Osteoblast (primary cell): ENCODE data around the gene TF. TPM values are rescaled to one million over a fixed set of nuclear protein-coding genes. Genes with fewer than 3 reads are reported as not detected.

ENCODE experiments used
- DNase-seq: peaks from one replicate; pipeline ENCODE4 v3.0.0; 2011; ENCODE audit warnings: low spot score, mixed read lengths; ENCODE audit not compliant: insufficient read length; ENCODE audit errors: missing footprints
- H2AFZ ChIP-seq: 2 replicates; pipeline ENCODE4 v1.6.0; 2011; ENCODE audit warnings: mild to moderate bottlenecking, low read length
- H3K27ac ChIP-seq: 2 replicates; pipeline ENCODE4 v1.5.1; 2011; ENCODE audit warnings: mild to moderate bottlenecking, low read depth, low read length, moderate library complexity
- H3K27me3 ChIP-seq: 2 replicates; pipeline ENCODE4 v1.6.0; 2012; ENCODE audit warnings: mild to moderate bottlenecking, control low read depth, inconsistent platforms, low read length, moderate library complexity; ENCODE audit not compliant: insufficient read depth
- H3K36me3 ChIP-seq: 2 replicates; pipeline ENCODE4 v1.5.1; 2011; ENCODE audit warnings: mild to moderate bottlenecking, low read length, control low read depth, moderate library complexity; ENCODE audit not compliant: insufficient read depth
- H3K4me1 ChIP-seq: 2 replicates; pipeline ENCODE4 v1.5.1; 2011; ENCODE audit warnings: mild to moderate bottlenecking, low read length, control low read depth, moderate library complexity; ENCODE audit not compliant: insufficient read depth
- H3K4me2 ChIP-seq: 2 replicates; pipeline ENCODE4 v1.6.0; 2011; ENCODE audit warnings: mild to moderate bottlenecking, low read length; ENCODE audit not compliant: insufficient read depth
- H3K4me3 ChIP-seq: fragments of 200-600 bp; sonication (generic); 3 replicates; pipeline ENCODE4 v1.5.1; 2012; ENCODE audit warnings: mild to moderate bottlenecking, low read length, inconsistent platforms; ENCODE audit not compliant: insufficient read depth
- H3K79me2 ChIP-seq: 2 replicates; pipeline ENCODE4 v1.6.0; 2012; ENCODE audit warnings: mild to moderate bottlenecking, low read length, control low read depth, inconsistent platforms; ENCODE audit not compliant: insufficient read depth
- H3K9me3 ChIP-seq: 2 replicates; pipeline ENCODE4 v1.5.1; 2011; ENCODE audit warnings: low read depth, low read length, control low read depth
- H4K20me1 ChIP-seq: 2 replicates; pipeline ENCODE4 v1.6.0; 2012; ENCODE audit warnings: mild to moderate bottlenecking, low read length, control low read depth; ENCODE audit not compliant: insufficient read depth
- total RNA-seq: library from RNA; depleted of rRNA; stranded (reverse); fragments of >200 nt; gene quantifications from 2 replicates; pipeline ENCODE4 v1.2.3, GENCODE V29; 2012
- TF ChIP-seq, protein P1 (sequence below): IDR thresholded peaks from 2 replicates; pipeline ENCODE4 v1.5.1; 2011; ENCODE audit warnings: mild to moderate bottlenecking, low read depth, low read length, moderate library complexity; ENCODE audit errors: extremely low read depth

The TF gene
- total RNA-seq, 1 donor = 0.36 TPM

DNA sequence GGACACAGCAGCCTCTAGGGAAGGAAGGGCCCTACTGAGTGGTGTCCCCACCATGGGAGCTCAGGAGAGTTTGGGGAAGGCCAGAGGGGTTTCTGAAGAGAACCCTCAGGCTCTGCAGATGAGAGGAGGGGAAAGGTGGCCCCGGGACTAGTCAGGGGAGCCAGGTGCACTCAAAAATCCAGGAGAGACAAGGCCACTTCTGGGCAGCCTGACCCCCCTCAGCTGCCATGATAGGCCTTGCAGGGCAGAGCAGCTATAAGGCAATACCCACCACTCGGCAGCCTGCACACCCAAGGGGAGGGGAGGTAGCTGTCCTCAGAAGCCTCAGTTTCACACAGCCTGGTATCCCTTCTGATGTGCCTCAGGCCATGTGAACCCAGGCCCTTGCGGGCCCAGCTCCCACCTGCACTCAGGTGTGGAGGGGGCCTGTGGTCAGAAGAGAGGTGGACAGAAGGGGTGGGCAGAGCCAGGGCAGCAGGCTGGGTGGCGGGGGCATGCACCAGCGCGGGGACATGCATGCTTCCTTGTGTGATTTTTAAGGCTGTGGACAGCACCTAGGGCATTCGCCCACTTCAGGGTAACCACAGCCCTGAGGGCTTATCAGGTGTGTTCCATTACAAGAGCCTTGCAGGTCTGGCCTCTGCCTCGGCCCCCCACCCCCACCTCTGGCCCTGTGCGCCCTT, 94.0 kb downstream of the TF start:
- H4K20me1 ChIP-seq = no peaks in the 10 kb centered on the region

DNA sequence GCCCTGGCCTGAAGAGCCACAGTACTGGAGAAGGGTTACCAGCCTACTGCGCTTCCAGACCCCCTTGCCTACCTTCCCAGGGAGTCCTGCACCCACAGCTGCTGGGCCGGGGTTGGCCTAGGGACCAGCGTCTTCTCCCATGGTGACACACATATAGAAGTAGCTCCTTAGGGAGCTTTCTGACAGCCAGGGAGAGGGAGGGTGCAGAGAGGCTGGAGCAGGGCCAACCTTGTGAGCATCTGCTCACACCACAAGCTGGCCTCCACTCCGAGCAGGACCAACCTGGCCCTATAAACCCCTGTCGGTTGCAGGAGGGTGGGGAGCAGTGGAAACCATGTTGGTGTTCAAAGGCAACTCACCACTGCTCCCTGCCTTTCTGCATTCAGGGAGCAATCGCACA, 94.6 kb downstream of the TF start:
- Histone ChIP-seq H3K27me3 (no peaks in the 10 kb centered on the region), H3K4me3 (no peak overlapping the region), H3K4me2 (no peak overlapping the region), H4K20me1 (no peaks in the 10 kb centered on the region), H3K27ac (no peak overlapping the region), H2AFZ (no peak overlapping the region), H3K36me3 (no peaks in the 10 kb centered on the region), H3K4me1 (peaks cover 4% of the 10 kb centered on the region), H3K79me2 (no peaks in the 10 kb centered on the region), H3K9me3 (no peaks in the 10 kb centered on the region)
- DNase-seq = peak; percentile 25
- TF ChIP-seq, protein P1, sequence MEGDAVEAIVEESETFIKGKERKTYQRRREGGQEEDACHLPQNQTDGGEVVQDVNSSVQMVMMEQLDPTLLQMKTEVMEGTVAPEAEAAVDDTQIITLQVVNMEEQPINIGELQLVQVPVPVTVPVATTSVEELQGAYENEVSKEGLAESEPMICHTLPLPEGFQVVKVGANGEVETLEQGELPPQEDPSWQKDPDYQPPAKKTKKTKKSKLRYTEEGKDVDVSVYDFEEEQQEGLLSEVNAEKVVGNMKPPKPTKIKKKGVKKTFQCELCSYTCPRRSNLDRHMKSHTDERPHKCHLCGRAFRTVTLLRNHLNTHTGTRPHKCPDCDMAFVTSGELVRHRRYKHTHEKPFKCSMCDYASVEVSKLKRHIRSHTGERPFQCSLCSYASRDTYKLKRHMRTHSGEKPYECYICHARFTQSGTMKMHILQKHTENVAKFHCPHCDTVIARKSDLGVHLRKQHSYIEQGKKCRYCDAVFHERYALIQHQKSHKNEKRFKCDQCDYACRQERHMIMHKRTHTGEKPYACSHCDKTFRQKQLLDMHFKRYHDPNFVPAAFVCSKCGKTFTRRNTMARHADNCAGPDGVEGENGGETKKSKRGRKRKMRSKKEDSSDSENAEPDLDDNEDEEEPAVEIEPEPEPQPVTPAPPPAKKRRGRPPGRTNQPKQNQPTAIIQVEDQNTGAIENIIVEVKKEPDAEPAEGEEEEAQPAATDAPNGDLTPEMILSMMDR = no peak

More for the DNA sequence above, 94.0 kb downstream of the TF start:
- Histone ChIP-seq H3K9me3 (no peaks in the 10 kb centered on the region), H3K36me3 (no peaks in the 10 kb centered on the region), H3K79me2 (no peaks in the 10 kb centered on the region), H3K4me3 (no peak overlapping the region), H3K27ac (no peak overlapping the region), H3K4me1 (peaks cover 4% of the 10 kb centered on the region), H3K4me2 (no peak overlapping the region), H2AFZ (no peak overlapping the region), H3K27me3 (no peaks in the 10 kb centered on the region)
- TF ChIP-seq, protein P1 = no peak
- peak; percentile 29 for DNase-seq

DNA sequence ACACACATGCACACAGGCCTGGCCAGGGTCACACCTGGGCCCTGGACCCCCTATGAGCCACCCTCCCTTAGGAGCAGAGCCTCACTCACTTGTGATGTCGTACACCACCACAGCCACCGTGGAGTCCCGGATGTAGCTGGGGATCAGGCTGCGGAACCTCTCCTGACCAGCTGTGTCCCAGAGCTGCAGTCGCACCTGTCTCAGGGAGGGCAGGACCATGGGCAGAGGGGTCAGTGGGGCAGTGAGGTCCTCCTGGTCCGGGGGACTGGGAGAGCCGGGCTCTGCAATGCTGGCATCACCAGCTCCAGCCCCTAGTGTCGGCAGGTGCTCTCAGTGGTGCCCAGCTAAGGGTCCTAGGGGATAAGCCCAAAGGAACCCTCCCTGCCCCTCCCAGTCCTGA, 95.0 kb downstream of the TF start:
- Histone ChIP-seq H3K36me3 (no peaks in the 10 kb centered on the region), H4K20me1 (no peaks in the 10 kb centered on the region), H3K4me1 (peaks cover 4% of the 10 kb centered on the region), H3K4me2 (no peak overlapping the region), H3K9me3 (no peaks in the 10 kb centered on the region), H2AFZ (no peak overlapping the region), H3K4me3 (no peak overlapping the region), H3K27me3 (no peaks in the 10 kb centered on the region), H3K27ac (no peak overlapping the region), H3K79me2 (no peaks in the 10 kb centered on the region)
- TF ChIP-seq, protein P1 = no peak
- DNase-seq = peak; percentile 31

DNA sequence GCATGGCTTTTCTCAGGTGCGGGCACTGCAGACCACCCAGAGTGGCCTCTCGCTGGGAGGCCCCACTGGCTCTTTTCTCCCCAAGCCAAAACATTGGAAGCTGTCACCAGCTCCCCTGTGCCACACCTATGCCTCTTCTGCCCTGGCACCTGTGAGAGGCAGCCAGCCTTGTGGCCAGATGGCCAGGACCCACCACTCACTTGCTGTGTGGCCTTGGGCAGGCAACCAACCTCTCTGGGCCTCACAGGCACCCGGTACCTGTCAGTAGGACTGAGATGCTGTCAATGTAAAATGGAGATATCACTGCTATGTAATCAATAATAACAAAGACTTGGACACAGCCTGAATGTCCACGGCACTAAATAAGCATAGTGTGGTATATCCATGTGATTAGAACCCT, 96.0 kb downstream of the TF start:
- Histone ChIP-seq H3K27ac (no peak overlapping the region), H3K4me2 (no peak overlapping the region), H3K27me3 (peaks cover 3% of the 10 kb centered on the region), H2AFZ (no peak overlapping the region), H4K20me1 (no peaks in the 10 kb centered on the region), H3K4me3 (no peak overlapping the region), H3K9me3 (no peaks in the 10 kb centered on the region), H3K36me3 (no peaks in the 10 kb centered on the region), H3K4me1 (peaks cover 4% of the 10 kb centered on the region), H3K79me2 (no peaks in the 10 kb centered on the region)
- TF ChIP-seq, protein P1 = no peak
- DNase-seq = no peak
